Naive thymus-derived CD8-positive, alpha-beta T cell (primary cell): ENCODE measurements around the gene AFMID. TPM values are rescaled to one million over a fixed set of nuclear protein-coding genes. Genes with fewer than 3 reads are reported as not detected.
"Not testable (repeated sequence)": the region's sequence is repeated elsewhere in the genome, so short reads cannot be mapped to it uniquely, and the experiment has no call there.

Source experiments
- ATAC-seq, 2 donors: fragments of 150-1000 bp; cut with Tn5 transposase in 1 of 2; sonication (Bioruptor Pico), chemical (Tn5 transposase) in 1 of 2; 1 replicate in 1 of 2; 2 replicates in 1 of 2; pipeline ENCODE4 v1.10.0; 2021; ENCODE audit warnings: mild to moderate bottlenecking in 2 of 2, moderate library complexity in 2 of 2
- POLR2A ChIA-PET: fragments of 350-600 bp; sonication (Branson Sonifier 250); formaldehyde crosslinking; loops from one replicate; lab custom pipeline; 2021; ENCODE audit warnings: antibody characterized with exemption; lab: Charles Lee
- DNase-seq, 10 donors: peaks; one replicate each; pipeline versions ENCODE4 v3.0.0 to v3.0.0-alpha.2; 2020 to 2022
- H3K27ac Mint-ChIP-seq, 10 donors: one replicate each; pipeline ENCODE4 v1.8.0; 2020 to 2022; ENCODE audit warnings: mild to moderate bottlenecking in 10 of 10, mixed read lengths in 10 of 10, moderate library complexity in 4 of 10, inconsistent platforms in 1 of 10
- H3K27me3 Mint-ChIP-seq, 5 donors: one replicate each; pipeline ENCODE4 v1.8.0; 2021 to 2022; ENCODE audit warnings: mixed read lengths in 5 of 5
- H3K36me3 Mint-ChIP-seq, 3 donors: one replicate each; pipeline ENCODE4 v1.8.0; 2020 to 2022; ENCODE audit warnings: mixed read lengths in 3 of 3, mild to moderate bottlenecking in 2 of 3, inconsistent platforms in 1 of 3
- H3K4me1 Mint-ChIP-seq, 4 donors: one replicate each; pipeline ENCODE4 v1.8.0; 2021 to 2022; ENCODE audit warnings: mixed read lengths in 4 of 4
- H3K4me3 Mint-ChIP-seq, 10 donors: one replicate each; pipeline ENCODE4 v1.8.0; 2020 to 2022; ENCODE audit warnings: mild to moderate bottlenecking in 10 of 10, mixed read lengths in 10 of 10, moderate library complexity in 6 of 10, inconsistent platforms in 1 of 10
- H3K9me3 Mint-ChIP-seq, 9 donors: one replicate each; pipeline ENCODE4 v1.8.0; 2020 to 2022; ENCODE audit warnings: mixed read lengths in 9 of 9, mild to moderate bottlenecking in 3 of 9, inconsistent platforms in 1 of 9, moderate library complexity in 1 of 9
- polyA plus RNA-seq, 3 donors: library from polyadenylated mRNA; unstranded; fragments of 300-500 nt; fragmentation: Illumina TruSeq; gene quantifications; one replicate each; pipeline ENCODE4 v1.2.3, GENCODE V29; 2021
- total RNA-seq, 8 experiments: library from RNA in 2 of 8; stranded (reverse) in 2 of 8; gene quantifications; one replicate each; pipeline ENCODE4 v1.2.3 and lab custom pipeline; 2021 to 2026

The AFMID gene
- total and polyA plus RNA-seq, 5 experiments from 2014 or later: 0.41 to 2.4 (median 1.7) TPM

- POLR2A ChIA-PET: interaction anchor here (0.5 to 3.1 kb wide), 11 partner anchors 20 to 173 kb away, joined by 3 to 21 read pairs (median 4); partner anchors contain the start of genes BIRC5, SOCS3 and TMC8
- no peaks in the 10 kb centered on the region for H3K9me3 Mint-ChIP-seq
- peaks cover 16 to 46% (median 40%) of the 10 kb centered on the region in 4 donors for H3K4me1 Mint-ChIP-seq
- H3K27me3 Mint-ChIP-seq: no peaks in the 10 kb centered on the region
- no peak for ATAC-seq
- DNase-seq: peak in 1 of 10 donors; percentile 16
- peaks cover 0 to 2% (median 0%) of the 10 kb centered on the region in 3 donors for H3K36me3 Mint-ChIP-seq
- H3K4me3 Mint-ChIP-seq: peak overlapping the region in 2 of 10 donors; percentile 54 to 80
- peak overlapping the region in 7 of 10 donors; percentile 48 to 96 (median 74) for H3K27ac Mint-ChIP-seq
Observed at GRCh38 chr17:78249818-78250806, 63.0 kb downstream of the AFMID start.

- Mint-ChIP-seq H3K4me3 (peak overlapping the region; percentile 78 to 95 (median 86)), H3K36me3 (peaks cover 0 to 2% (median 0%) of the 10 kb centered on the region in 3 donors), H3K9me3 (no peaks in the 10 kb centered on the region), H3K27ac (peak overlapping the region; percentile 82 to 100 (median 97)), H3K4me1 (peaks cover 16 to 55% (median 49%) of the 10 kb centered on the region in 4 donors), H3K27me3 (no peaks in the 10 kb centered on the region)
- peak; percentile 27 to 34 for ATAC-seq
- POLR2A ChIA-PET: interaction anchor here (0.5 to 3.1 kb wide), 19 partner anchors 12 to 293 kb away, joined by 3 to 21 read pairs (median 7); partner anchors contain the start of genes PGS1, SOCS3, TMC6 and TMC8
- DNase-seq: peak; percentile 71 to 89 (median 82)
Observed at GRCh38 chr17:78250891-78251772, 64.0 kb downstream of the AFMID start.

- peak overlapping the region; percentile 82 to 100 (median 97) for H3K27ac Mint-ChIP-seq
- H3K4me1 Mint-ChIP-seq: peaks cover 16 to 59% (median 53%) of the 10 kb centered on the region in 4 donors
- peak in 1 of 10 donors; percentile 47 for DNase-seq
Observed at GRCh38 chr17:78251773-78252103, 64.6 kb downstream of the AFMID start.

DNA sequence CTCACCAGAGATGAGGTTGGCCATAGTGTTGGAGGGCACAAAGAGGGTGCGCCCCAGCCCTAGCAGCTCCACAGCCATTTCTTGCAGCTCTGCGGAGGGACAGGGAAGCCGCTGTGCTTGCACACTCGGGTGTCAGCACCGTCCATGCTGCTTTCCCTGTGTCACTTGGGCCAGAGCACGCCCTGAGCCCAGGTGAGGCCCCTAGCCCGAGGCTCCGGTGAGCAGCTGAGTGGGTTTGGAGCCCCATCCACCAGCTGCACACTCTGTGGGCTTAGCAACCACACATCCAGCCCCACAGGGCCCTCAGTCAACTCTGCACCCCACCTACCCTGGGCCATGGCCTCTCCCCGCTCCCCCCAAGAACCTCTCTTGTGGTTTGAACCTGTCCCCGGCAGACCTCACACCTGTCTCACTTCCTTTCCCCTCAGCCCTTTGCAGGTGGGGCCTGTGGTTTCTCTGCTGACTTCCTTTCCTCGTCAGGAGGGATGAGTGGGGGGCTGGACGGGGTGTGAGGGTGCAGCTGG is 65.0 kb downstream of the AFMID start:
- no peaks in the 10 kb centered on the region for H3K27me3 Mint-ChIP-seq
- peak overlapping the region; percentile 82 to 100 (median 97) for H3K27ac Mint-ChIP-seq
- DNase-seq (peak; percentile 56 to 98 (median 92)), ATAC-seq (peak; percentile 79 to 87)
- peak overlapping the region; percentile 78 to 95 (median 86) for H3K4me3 Mint-ChIP-seq
- no peaks in the 10 kb centered on the region for H3K9me3 Mint-ChIP-seq
- POLR2A ChIA-PET: interaction anchor here (0.5 to 3.1 kb wide), 16 partner anchors 11 to 294 kb away, joined by 3 to 21 read pairs (median 8); partner anchors contain the start of genes PGS1, SOCS3, TMC6 and TMC8
- H3K36me3 Mint-ChIP-seq: peaks cover 0 to 2% (median 0%) of the 10 kb centered on the region in 3 donors
- peaks cover 16 to 63% (median 54%) of the 10 kb centered on the region in 4 donors for H3K4me1 Mint-ChIP-seq

More at GRCh38 chr17:78251773-78252103, 64.6 kb downstream of the AFMID start:
- Mint-ChIP-seq H3K9me3 (no peaks in the 10 kb centered on the region), H3K27me3 (no peaks in the 10 kb centered on the region), H3K4me3 (peak overlapping the region; percentile 78 to 95 (median 86)), H3K36me3 (peaks cover 0 to 2% (median 0%) of the 10 kb centered on the region in 3 donors)
- ATAC-seq: peak in 1 of 2 donors; percentile 0
- POLR2A ChIA-PET: interaction anchor here (1.2 to 3.1 kb wide), 15 partner anchors 11 to 294 kb away, joined by 3 to 21 read pairs (median 9); partner anchors contain the start of genes PGS1, SOCS3, TMC6 and TMC8

- H3K4me1 Mint-ChIP-seq: peaks cover 18 to 71% (median 62%) of the 10 kb centered on the region in 4 donors
- POLR2A ChIA-PET: interaction anchor here (0.5 to 3.1 kb wide), 11 partner anchors 10 to 127 kb away, joined by 3 to 21 read pairs (median 9); partner anchors contain the start of genes PGS1, SOCS3, TMC6 and TMC8
- H3K36me3 Mint-ChIP-seq: peaks cover 0 to 2% (median 0%) of the 10 kb centered on the region in 3 donors
- DNase-seq (peak in 3 of 10 donors; percentile 22 to 62 (median 44)), ATAC-seq (peak; percentile 8)
- no peaks in the 10 kb centered on the region for H3K27me3 Mint-ChIP-seq
- no peaks in the 10 kb centered on the region for H3K9me3 Mint-ChIP-seq
- H3K27ac Mint-ChIP-seq: peak overlapping the region; percentile 82 to 100 (median 97)
- H3K4me3 Mint-ChIP-seq: peak overlapping the region; percentile 78 to 95 (median 86)
Observed at GRCh38 chr17:78252701-78253635, 65.8 kb downstream of the AFMID start.

DNA sequence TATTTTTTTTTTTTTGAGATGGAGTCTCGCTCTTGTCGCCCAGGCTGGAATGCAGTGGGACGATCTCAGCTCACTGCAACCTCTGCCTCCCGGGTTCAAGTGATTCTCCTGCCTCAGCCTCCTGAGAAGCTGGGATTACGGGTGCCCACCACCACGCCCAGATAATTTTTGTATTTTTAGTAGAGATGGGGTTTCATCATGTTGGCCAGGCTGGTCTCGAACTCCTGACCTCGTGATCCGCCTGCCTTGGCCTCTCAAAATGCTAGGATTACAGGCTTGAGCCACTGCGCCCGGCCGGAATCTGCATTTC is 66.4 kb downstream of the AFMID start:
- POLR2A ChIA-PET: interaction anchor here (2.2 to 3.1 kb wide), 3 partner anchors 105 to 123 kb away, joined by 11 to 21 read pairs (median 13); partner anchors contain the start of gene TMC8
- H3K4me3 Mint-ChIP-seq: peak overlapping the region; percentile 76 to 89 (median 82)
- H3K27me3 Mint-ChIP-seq, ATAC-seq, H3K9me3 Mint-ChIP-seq, H3K36me3 Mint-ChIP-seq, DNase-seq: not testable (repeated sequence)
- H3K27ac Mint-ChIP-seq: peak overlapping the region; percentile 55 to 100 (median 94)
- H3K4me1 Mint-ChIP-seq: peaks cover 23 to 77% (median 67%) of the 10 kb centered on the region in 4 donors

GRCh38 chr17:78253946-78254672 is 66.9 kb downstream of the AFMID start:
- POLR2A ChIA-PET: interaction anchor here (0.6 to 2.8 kb wide), 4 partner anchors 9 to 163 kb away, joined by 3 to 11 read pairs (median 5); no protein-coding TSS in a partner anchor
- Mint-ChIP-seq H3K4me3 (peak overlapping the region; percentile 76 to 89 (median 82)), H3K36me3 (peaks cover 0 to 2% (median 0%) of the 10 kb centered on the region in 3 donors), H3K4me1 (peaks cover 23 to 80% (median 68%) of the 10 kb centered on the region in 4 donors), H3K27me3 (no peaks in the 10 kb centered on the region), H3K27ac (peak overlapping the region; percentile 73 to 100 (median 94)), H3K9me3 (no peaks in the 10 kb centered on the region)
- peak; percentile 35 for ATAC-seq
- DNase-seq: peak; percentile 65 to 86 (median 78)

DNA sequence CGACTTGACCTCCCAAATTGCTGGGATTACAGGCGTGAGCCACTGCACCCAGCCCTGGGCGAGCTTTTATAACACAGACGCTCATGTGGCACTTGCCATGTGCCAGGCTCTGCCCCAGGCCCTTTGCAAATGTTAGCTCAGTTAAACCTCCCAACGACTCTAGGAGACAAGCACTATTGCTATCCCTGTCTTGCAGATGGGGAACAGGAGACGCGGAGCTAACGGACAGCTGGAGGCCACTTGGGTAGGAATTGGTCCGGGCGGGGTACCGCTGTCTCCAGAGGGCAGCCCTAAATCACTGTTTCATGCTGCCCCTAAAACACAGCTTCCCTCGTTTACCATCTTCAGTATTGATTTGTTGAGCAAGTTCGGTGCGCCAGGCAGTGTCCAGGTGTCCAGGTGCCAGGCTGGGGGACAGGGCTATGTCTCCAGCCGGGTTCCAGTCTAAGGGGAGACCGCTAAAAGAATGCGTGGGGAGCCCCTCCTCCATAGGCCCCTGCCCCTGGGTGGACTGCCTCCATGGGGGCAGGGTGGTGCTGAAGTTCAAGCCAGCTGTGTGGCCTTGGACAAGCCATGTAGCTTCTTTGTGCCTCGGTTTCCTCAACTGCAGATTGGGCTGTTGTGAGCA is 68.0 kb downstream of the AFMID start:
- no peaks in the 10 kb centered on the region for H3K9me3 Mint-ChIP-seq
- DNase-seq: peak in 1 of 10 donors; percentile 36
- peak overlapping the region; percentile 62 to 91 (median 81) for H3K27ac Mint-ChIP-seq
- no peaks in the 10 kb centered on the region for H3K27me3 Mint-ChIP-seq
- no peak for ATAC-seq
- H3K4me3 Mint-ChIP-seq: peak overlapping the region; percentile 33 to 89 (median 68)
- POLR2A ChIA-PET: interaction anchor here (0.6 to 3.6 kb wide), 8 partner anchors 8 to 1116 kb away, joined by 3 to 16 read pairs (median 4); no protein-coding TSS in a partner anchor
- peaks cover 26 to 87% (median 75%) of the 10 kb centered on the region in 4 donors for H3K4me1 Mint-ChIP-seq
- peaks cover 0 to 2% (median 0%) of the 10 kb centered on the region in 3 donors for H3K36me3 Mint-ChIP-seq

DNA sequence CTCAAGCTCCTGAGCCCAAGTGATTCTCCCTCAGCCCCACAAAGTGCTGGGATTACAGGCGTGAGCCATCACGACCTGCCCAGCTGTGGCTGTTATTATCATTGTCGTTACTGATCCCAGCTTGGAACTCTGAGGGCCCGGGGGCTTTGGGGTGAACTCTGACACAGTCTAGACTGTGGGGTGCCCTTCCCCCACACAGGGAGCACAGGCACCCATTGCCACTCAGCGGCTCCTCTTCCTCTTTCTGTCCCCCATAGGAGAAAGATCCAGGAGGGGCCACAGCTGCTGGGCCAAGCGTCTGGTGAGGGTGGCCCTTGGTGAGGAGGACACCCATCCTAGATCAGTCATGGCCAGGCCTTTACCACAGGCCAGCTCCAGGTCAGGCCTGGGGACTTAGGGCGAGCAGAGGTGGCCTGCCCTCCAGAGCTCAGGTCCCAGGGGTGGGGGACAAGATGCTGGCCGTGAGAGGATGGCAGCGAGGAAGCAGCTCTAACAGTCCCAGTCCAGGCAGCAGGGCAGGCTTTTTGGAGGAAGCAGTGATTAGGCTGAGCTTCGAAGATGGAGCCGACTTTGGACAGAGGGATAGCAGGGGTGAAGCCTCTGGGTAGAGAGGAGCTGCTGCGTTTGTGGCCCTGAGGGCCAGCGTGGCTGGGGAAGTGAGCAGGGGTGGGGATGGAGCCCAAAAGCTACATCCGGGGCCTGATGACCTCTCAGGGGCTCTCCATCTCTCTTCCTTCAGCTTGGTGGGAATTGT is 69.0 kb downstream of the AFMID start:
- no peak for DNase-seq
- H3K36me3 Mint-ChIP-seq: no peaks in the 10 kb centered on the region
- ATAC-seq: no peak
- peaks cover 24 to 84% (median 72%) of the 10 kb centered on the region in 4 donors for H3K4me1 Mint-ChIP-seq
- no peaks in the 10 kb centered on the region for H3K9me3 Mint-ChIP-seq
- H3K27ac Mint-ChIP-seq: peak overlapping the region; percentile 60 to 91 (median 74)
- no peaks in the 10 kb centered on the region for H3K27me3 Mint-ChIP-seq
- H3K4me3 Mint-ChIP-seq: peak overlapping the region in 5 of 10 donors; percentile 33 to 63 (median 36)
- POLR2A ChIA-PET: interaction anchor here (0.6 to 3.6 kb wide), 7 partner anchors 9 to 129 kb away, joined by 3 to 16 read pairs (median 4); no protein-coding TSS in a partner anchor
